Calu3 (cell line): Measurements from ENCODE around the gene NEURL1. TPM values are rescaled to one million over a fixed set of nuclear protein-coding genes. Genes with fewer than 3 reads are reported as not detected.

Source experiments
- BruUV-seq: library from RNA; stranded (reverse); fragments of 400-500 nt; replicated peaks from 2 replicates; lab custom pipeline; 2021; lab: Mats Ljungman, UMichigan
- CTCF ChIA-PET: fragments of 300-600 bp; sonication (Branson Sonifier 250); formaldehyde crosslinking; loops from one replicate; lab custom pipeline; 2022; ENCODE audit warnings: antibody characterized with exemption; lab: Charles Lee
- DNase-seq: peaks from one replicate; pipeline ENCODE4 v3.0.0; 2022
- H3K27ac Mint-ChIP-seq: one replicate; pipeline ENCODE4 v1.8.0; 2022; ENCODE audit warnings: mixed read lengths; ENCODE audit not compliant: unreplicated experiment
- H3K27me3 Mint-ChIP-seq: one replicate; pipeline ENCODE4 v1.8.0; 2022; ENCODE audit warnings: mixed read lengths; ENCODE audit not compliant: unreplicated experiment
- H3K36me3 Mint-ChIP-seq: one replicate; pipeline ENCODE4 v1.8.0; 2022; ENCODE audit warnings: mild to moderate bottlenecking, moderate library complexity, mixed read lengths; ENCODE audit not compliant: insufficient read depth, unreplicated experiment
- H3K4me1 Mint-ChIP-seq: one replicate; pipeline ENCODE4 v1.8.0; 2022; ENCODE audit warnings: mild to moderate bottlenecking, low read depth, mixed read lengths; ENCODE audit not compliant: unreplicated experiment
- H3K4me3 Mint-ChIP-seq: one replicate; pipeline ENCODE4 v1.8.0; 2022; ENCODE audit warnings: mild to moderate bottlenecking, low read depth, moderate library complexity, mixed read lengths; ENCODE audit not compliant: unreplicated experiment
- H3K9me3 Mint-ChIP-seq: one replicate; pipeline ENCODE4 v1.8.0; 2022; ENCODE audit warnings: low read depth, mixed read lengths; ENCODE audit not compliant: unreplicated experiment
- CTCF ChIP-seq: fragments of 200-600 bp; IDR thresholded peaks from one replicate; pipeline ENCODE4 v1.8.0; 2022; ENCODE audit warnings: antibody characterized with exemption; ENCODE audit not compliant: unreplicated experiment
- intact Hi-C: fragments of 100-400 bp; cut with micrococcal nuclease; formaldehyde crosslinking; loops from one replicate; pipeline ENCODE4 v1.10.0; 2022; ENCODE audit not compliant: unreplicated experiment
- total RNA-seq: library from RNA; stranded (reverse); gene quantifications from 2 replicates; pipeline ENCODE4 v1.2.3, GENCODE V29; 2022

Gene NEURL1
- total RNA-seq, 1 experiment from 2014 or later: not detected

GRCh38 chr10:103590744-103591291, 97.3 kb downstream of the NEURL1 start:
- Mint-ChIP-seq H3K4me1 (no peaks in the 10 kb centered on the region), H3K36me3 (no peaks in the 10 kb centered on the region), H3K27ac (no peak overlapping the region), H3K9me3 (no peaks in the 10 kb centered on the region), H3K4me3 (no peak overlapping the region), H3K27me3 (no peaks in the 10 kb centered on the region)
- BruUV-seq: no TSS peak
- no peak for TF ChIP-seq CTCF
- intact Hi-C loops: loop anchor here (5.0 to 10.0 kb wide), 2 partner anchors 106 to 174 kb away; no protein-coding TSS in a partner anchor
- no peak for DNase-seq
- CTCF ChIA-PET: no interaction called here

DNA sequence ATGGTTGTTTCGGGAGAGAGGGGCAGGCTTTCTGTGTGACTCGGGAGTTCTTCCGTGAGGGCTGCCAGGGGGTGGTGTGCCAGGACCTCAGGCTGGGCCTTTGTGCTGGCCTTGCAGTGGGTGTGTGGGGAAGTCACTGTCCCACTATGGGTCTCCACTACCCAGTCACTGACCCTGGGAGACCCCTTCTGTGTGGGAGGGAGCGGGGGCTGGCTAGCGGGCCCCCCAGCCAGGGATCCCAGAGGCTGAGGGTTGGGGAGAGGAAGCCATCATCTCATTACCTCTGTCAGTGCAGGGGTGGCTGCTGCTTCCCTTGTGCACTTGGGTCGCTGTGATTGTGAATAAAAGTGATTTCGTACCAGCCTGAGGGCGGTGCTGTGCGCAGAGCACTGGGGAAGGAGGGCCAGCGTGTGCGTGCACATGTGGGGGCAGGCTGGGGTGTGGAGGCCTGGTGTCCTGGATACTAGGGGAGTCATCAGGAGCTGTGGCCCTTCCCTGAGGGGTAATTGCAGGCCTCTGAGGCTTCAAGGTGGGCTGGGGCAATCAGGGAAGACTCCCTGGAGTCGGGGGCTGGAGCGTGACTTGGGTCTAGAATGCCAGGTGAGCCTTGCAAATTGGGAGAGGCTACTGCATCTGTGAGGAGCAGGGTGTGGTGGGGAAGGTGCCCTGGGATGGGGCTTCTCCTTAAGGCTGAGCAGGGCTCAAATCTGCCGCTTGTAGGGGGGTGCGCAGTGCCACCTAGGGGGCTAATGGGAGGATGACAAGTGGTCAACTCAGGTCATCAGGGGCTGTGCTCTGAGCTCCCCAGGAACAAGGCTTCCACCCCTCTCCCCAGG, 98.9 kb downstream of the NEURL1 start:
- H3K9me3 Mint-ChIP-seq: no peaks in the 10 kb centered on the region
- H3K27ac Mint-ChIP-seq: no peak overlapping the region
- H3K4me3 Mint-ChIP-seq: no peak overlapping the region
- DNase-seq: peak; percentile 57
- no peaks in the 10 kb centered on the region for H3K4me1 Mint-ChIP-seq
- peak; percentile 76 for TF ChIP-seq CTCF
- CTCF ChIA-PET: interaction anchor here (1.9 kb wide), 1 partner anchor 50 kb away, joined by 6 read pairs; no protein-coding TSS in a partner anchor
- intact Hi-C loops: loop anchor here (5.0 to 10.0 kb wide), 2 partner anchors 108 to 175 kb away; no protein-coding TSS in a partner anchor
- no TSS peak for BruUV-seq
- no peaks in the 10 kb centered on the region for H3K27me3 Mint-ChIP-seq
- no peaks in the 10 kb centered on the region for H3K36me3 Mint-ChIP-seq

DNA sequence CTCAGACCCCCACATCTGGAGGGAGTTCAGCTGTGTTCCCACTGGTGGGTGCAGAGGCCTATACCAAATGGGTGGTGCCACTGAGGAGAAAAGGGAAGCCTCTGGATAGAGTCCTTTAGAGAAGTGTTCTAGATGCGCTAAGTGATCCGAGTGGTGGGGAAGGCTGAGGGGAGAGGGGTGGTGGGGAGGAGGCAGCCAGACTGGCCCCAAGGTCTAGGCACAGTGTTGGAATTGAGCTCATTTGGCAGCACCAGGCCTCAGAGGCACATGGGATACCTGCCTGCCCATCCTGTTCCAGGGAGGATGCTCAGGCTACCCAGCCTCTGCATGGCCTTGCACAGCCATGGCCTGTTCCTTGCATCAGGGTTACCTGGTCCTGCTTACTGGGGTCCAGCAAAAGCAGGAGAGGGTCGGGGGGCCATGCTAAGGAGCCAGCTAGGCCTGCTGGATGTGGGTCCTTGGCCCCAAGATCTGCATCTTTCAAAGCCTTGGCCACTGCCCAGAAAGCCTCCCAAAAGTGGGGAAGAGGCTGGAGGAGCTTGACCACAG, 99.6 kb downstream of the NEURL1 start:
- DNase-seq: no peak
- Mint-ChIP-seq H3K36me3 (no peaks in the 10 kb centered on the region), H3K27me3 (no peaks in the 10 kb centered on the region), H3K9me3 (no peaks in the 10 kb centered on the region), H3K4me3 (no peak overlapping the region), H3K4me1 (no peaks in the 10 kb centered on the region), H3K27ac (no peak overlapping the region)
- intact Hi-C loops: loop anchor here (5.0 to 10.0 kb wide), 2 partner anchors 108 to 176 kb away; no protein-coding TSS in a partner anchor
- CTCF ChIA-PET: interaction anchor here (1.9 kb wide), 1 partner anchor 50 kb away, joined by 6 read pairs; no protein-coding TSS in a partner anchor
- TF ChIP-seq CTCF: no peak
- no TSS peak for BruUV-seq

DNA sequence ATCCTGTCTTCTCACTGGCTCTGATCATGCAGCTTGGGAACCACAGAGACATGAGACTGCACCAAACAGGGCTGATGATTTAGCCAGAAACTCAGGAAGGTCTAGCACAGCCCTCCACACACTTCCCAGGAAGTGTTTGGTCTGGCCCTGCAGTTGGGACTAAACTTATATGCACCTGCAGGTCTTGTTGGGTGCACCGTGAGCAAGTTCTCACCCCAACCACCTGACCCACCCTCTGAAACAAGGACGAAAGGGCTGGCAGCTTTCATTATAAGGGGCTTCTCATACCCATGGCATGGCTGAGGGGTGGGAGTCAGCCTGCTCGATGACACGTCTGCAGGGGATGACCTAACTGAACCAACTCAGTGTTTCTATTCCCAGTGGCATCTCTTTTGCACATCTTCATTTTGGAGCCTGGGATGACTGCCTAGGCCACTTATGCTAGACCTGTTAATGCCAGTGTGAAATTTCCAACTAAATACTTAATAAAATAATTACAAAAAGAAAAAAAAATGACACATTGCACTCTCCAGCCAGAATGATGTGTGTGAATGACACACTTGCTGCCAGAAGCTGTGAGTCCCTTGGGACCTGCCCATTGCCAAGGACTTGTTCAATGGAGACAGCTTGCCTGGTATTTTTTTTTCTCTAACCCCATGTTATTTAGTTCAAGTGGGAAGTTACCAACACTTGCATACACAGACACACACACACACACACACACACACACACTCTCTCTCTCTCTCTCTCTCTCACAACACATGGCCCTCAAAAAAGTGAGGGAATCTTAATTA, 102.6 kb downstream of the NEURL1 start:
- CTCF ChIA-PET: no interaction called here
- TF ChIP-seq CTCF: no peak
- intact Hi-C loops: loop anchor here (10.0 kb wide), 1 partner anchor 111 kb away; no protein-coding TSS in a partner anchor

More for the DNA sequence above, 102.6 kb downstream of the NEURL1 start:
- H3K4me1 Mint-ChIP-seq: peaks cover 9% of the 10 kb centered on the region
- no peaks in the 10 kb centered on the region for H3K27me3 Mint-ChIP-seq
- no peaks in the 10 kb centered on the region for H3K36me3 Mint-ChIP-seq
- BruUV-seq: no TSS peak
- no peak for DNase-seq
- H3K4me3 Mint-ChIP-seq: no peak overlapping the region
- H3K9me3 Mint-ChIP-seq: no peaks in the 10 kb centered on the region
- H3K27ac Mint-ChIP-seq: no peak overlapping the region
